Endothelial cell of umbilical vein (primary cell): ENCODE data around the gene KIF4A.

ENCODE experiments used
- EZH2 ChIP-seq: IDR thresholded peaks from 2 replicates; pipeline ENCODE4 v1.6.1; 2012; ENCODE audit warnings: borderline replicate concordance, low read depth, mild to moderate bottlenecking, moderate library complexity, low read length, inconsistent platforms; ENCODE audit not compliant: severe bottlenecking
- FOS ChIP-seq: IDR thresholded peaks from 2 replicates; pipeline ENCODE4 v1.6.1; 2011; ENCODE audit warnings: mild to moderate bottlenecking, low read length, moderate library complexity, borderline replicate concordance; ENCODE audit not compliant: insufficient read depth
- GATA2 ChIP-seq: IDR thresholded peaks from 2 replicates; pipeline ENCODE4 v1.7.0; 2011; ENCODE audit warnings: low read depth, mild to moderate bottlenecking, moderate library complexity, mixed read lengths, low read length; ENCODE audit not compliant: insufficient read length, insufficient read depth
- JUN ChIP-seq: IDR thresholded peaks from 2 replicates; pipeline ENCODE4 v1.6.1; 2011; ENCODE audit warnings: borderline replicate concordance, low read depth; ENCODE audit not compliant: insufficient read length, insufficient read depth
- MYC ChIP-seq: IDR thresholded peaks from one replicate; pipeline ENCODE4 v1.6.1; 2011; ENCODE audit warnings: mild to moderate bottlenecking, low read depth, low read length
- POLR2A ChIP-seq: IDR thresholded peaks from 2 replicates; pipeline ENCODE4 v1.6.1; 2012; ENCODE audit warnings: low read depth, mild to moderate bottlenecking, control low read depth, low read length
- POLR2AphosphoS5 ChIP-seq: IDR thresholded peaks from 2 replicates; pipeline ENCODE4 v1.6.1; 2012; ENCODE audit warnings: low read depth, mild to moderate bottlenecking, control low read depth, low read length, moderate library complexity; ENCODE audit not compliant: insufficient read depth
- TF ChIP-seq, protein P1 (sequence below), 2 donors: IDR thresholded peaks; 1 replicate in 1 of 2; 2 replicates in 1 of 2; pipeline ENCODE4 v1.5.1; 2011; ENCODE audit warnings: low read length in 2 of 2, mild to moderate bottlenecking in 2 of 2, moderate library complexity in 2 of 2, control low read depth in 1 of 2, inconsistent platforms in 1 of 2, low read depth in 1 of 2; ENCODE audit not compliant: insufficient read depth in 1 of 2; ENCODE audit errors: extremely low read depth in 1 of 2
- TF ChIP-seq, protein P2 (sequence below): IDR thresholded peaks from 2 replicates; pipeline ENCODE4 v1.6.1; 2011; ENCODE audit not compliant: insufficient read depth, insufficient read length

DNA sequence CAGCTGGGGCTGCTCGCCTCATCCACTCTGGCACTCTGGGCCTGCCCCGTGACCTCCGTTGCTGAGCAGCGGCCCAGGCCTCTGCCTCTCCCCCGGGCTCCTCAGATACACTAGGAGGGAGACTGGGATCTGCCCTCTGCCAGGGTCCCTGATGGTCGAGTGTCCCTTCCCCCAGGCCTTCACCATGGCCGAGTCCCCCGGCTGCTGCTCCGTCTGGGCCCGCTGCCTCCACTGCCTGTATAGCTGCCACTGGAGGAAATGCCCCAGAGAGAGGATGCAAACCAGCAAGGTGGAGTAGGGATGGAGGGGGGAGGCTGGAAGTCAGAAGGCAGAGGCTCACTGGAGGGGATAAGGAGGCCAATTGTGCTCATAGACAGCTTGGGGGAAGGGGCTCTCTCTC is 134.9 kb downstream of the KIF4A start:
- TF ChIP-seq MYC = no peak
- TF ChIP-seq POLR2A = no peak
- TF ChIP-seq, protein P1, sequence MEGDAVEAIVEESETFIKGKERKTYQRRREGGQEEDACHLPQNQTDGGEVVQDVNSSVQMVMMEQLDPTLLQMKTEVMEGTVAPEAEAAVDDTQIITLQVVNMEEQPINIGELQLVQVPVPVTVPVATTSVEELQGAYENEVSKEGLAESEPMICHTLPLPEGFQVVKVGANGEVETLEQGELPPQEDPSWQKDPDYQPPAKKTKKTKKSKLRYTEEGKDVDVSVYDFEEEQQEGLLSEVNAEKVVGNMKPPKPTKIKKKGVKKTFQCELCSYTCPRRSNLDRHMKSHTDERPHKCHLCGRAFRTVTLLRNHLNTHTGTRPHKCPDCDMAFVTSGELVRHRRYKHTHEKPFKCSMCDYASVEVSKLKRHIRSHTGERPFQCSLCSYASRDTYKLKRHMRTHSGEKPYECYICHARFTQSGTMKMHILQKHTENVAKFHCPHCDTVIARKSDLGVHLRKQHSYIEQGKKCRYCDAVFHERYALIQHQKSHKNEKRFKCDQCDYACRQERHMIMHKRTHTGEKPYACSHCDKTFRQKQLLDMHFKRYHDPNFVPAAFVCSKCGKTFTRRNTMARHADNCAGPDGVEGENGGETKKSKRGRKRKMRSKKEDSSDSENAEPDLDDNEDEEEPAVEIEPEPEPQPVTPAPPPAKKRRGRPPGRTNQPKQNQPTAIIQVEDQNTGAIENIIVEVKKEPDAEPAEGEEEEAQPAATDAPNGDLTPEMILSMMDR (IDR thresholded peaks at IDR 0.05; ENCODE audit: extremely low read depth in 1 of 2, insufficient read depth in 1 of 2, low read depth in 1 of 2, low read length in 2 of 2) = no peak
- TF ChIP-seq, protein P2, sequence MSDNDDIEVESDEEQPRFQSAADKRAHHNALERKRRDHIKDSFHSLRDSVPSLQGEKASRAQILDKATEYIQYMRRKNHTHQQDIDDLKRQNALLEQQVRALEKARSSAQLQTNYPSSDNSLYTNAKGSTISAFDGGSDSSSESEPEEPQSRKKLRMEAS = no peak
- no peak for TF ChIP-seq POLR2AphosphoS5
- no peak for TF ChIP-seq JUN
- TF ChIP-seq FOS = no peak
- no peak for TF ChIP-seq EZH2
- TF ChIP-seq GATA2 = no peak
